ENCODE measurements around the gene WAPL. TPM values are rescaled to one million over a fixed set of nuclear protein-coding genes. Genes with fewer than 3 reads are reported as not detected.

The WAPL gene
- total RNA-seq, 1 experiment from 2014 or later, result 45.2 TPM

DNA sequence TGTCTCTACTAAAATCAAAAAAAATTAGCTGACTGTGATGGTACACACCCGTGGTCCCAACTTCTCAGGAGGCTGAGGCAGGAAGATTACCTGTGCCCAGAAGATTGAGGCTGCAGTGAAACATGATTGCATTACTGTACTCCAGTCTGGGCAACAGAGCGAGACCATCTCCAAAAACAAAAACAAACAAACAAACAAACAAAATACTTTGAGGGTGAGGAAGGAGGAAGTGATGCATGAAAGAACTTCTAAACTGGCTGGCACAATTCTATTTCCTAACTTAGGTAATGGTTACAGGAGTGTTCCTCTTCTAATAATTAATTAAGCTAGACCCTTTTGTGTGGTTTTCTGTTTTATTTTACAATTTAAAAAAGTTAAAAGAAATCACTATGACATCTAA lies 15.5 kb downstream of the WAPL start:
- POLR2A ChIA-PET, result interaction anchor here (0.6 to 1.8 kb wide), 3 partner anchors 16 to 114 kb away, joined by 3 to 5 read pairs (median 3); partner anchors contain the start of gene WAPL
- H3K36me3 Mint-ChIP-seq (ENCODE audit: insufficient read depth, unreplicated experiment), result peaks cover 31% of the 10 kb centered on the region
- CTCF ChIA-PET, result interaction anchor here (0.7 kb wide), 1 partner anchor 79 kb away, joined by 4 read pairs; no protein-coding TSS in a partner anchor
- intact Hi-C loops (cut with micrococcal nuclease), result no loop called here
- no peak overlapping the region for H3K4me3 Mint-ChIP-seq (ENCODE audit: unreplicated experiment)
- H3K27me3 Mint-ChIP-seq (ENCODE audit: insufficient read depth, unreplicated experiment), result no peaks in the 10 kb centered on the region
- DNase-seq (ENCODE audit: unreplicated experiment), result no peak
- TF ChIP-seq, protein P1, sequence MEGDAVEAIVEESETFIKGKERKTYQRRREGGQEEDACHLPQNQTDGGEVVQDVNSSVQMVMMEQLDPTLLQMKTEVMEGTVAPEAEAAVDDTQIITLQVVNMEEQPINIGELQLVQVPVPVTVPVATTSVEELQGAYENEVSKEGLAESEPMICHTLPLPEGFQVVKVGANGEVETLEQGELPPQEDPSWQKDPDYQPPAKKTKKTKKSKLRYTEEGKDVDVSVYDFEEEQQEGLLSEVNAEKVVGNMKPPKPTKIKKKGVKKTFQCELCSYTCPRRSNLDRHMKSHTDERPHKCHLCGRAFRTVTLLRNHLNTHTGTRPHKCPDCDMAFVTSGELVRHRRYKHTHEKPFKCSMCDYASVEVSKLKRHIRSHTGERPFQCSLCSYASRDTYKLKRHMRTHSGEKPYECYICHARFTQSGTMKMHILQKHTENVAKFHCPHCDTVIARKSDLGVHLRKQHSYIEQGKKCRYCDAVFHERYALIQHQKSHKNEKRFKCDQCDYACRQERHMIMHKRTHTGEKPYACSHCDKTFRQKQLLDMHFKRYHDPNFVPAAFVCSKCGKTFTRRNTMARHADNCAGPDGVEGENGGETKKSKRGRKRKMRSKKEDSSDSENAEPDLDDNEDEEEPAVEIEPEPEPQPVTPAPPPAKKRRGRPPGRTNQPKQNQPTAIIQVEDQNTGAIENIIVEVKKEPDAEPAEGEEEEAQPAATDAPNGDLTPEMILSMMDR (IDR thresholded peaks at IDR 0.05; ENCODE audit: unreplicated experiment), result no peak
- H3K4me1 Mint-ChIP-seq (ENCODE audit: insufficient read depth, unreplicated experiment), result peaks cover 3% of the 10 kb centered on the region
- no peak overlapping the region for H3K27ac Mint-ChIP-seq (ENCODE audit: low read depth, unreplicated experiment)
- no TSS peak for BruUV-seq (replicated peaks)
- H3K9me3 Mint-ChIP-seq (ENCODE audit: unreplicated experiment), result no peaks in the 10 kb centered on the region

DNA sequence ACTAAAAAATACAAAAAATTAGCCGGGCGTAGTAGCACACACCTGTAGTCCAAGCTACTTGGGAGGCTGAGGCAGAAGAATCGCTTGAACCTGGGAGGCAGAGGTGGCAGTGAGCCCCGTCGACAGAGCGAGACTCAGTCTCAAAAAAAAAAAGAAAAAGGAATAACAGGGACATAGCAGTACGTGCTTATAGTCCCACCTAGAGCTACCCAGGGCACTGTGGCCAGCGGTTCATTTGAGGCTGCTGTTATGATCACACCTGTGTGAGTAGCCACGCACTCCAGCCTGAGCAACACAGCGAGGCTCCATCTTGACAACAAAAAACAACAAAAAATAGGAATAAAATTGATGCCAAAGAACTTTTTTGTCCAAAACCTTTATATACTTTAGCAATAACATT lies 17.1 kb downstream of the WAPL start:
- no peak overlapping the region for H3K4me3 Mint-ChIP-seq (ENCODE audit: unreplicated experiment)
- no peaks in the 10 kb centered on the region for H3K9me3 Mint-ChIP-seq (ENCODE audit: unreplicated experiment)
- TF ChIP-seq, protein P1 (IDR thresholded peaks at IDR 0.05; ENCODE audit: unreplicated experiment), result no peak
- ChIA-PET CTCF (no interaction called here), POLR2A (interaction anchor here (1.8 kb wide), 1 partner anchor 18 kb away, joined by 5 read pairs; the partner anchor contains the start of gene WAPL)
- H3K27me3 Mint-ChIP-seq (ENCODE audit: insufficient read depth, unreplicated experiment), result no peaks in the 10 kb centered on the region
- H3K4me1 Mint-ChIP-seq (ENCODE audit: insufficient read depth, unreplicated experiment), result peaks cover 7% of the 10 kb centered on the region
- no peak for DNase-seq (ENCODE audit: unreplicated experiment)
- no TSS peak for BruUV-seq (replicated peaks)
- intact Hi-C loops (cut with micrococcal nuclease), result no loop called here
- no peak overlapping the region for H3K27ac Mint-ChIP-seq (ENCODE audit: low read depth, unreplicated experiment)
- H3K36me3 Mint-ChIP-seq (ENCODE audit: insufficient read depth, unreplicated experiment), result peaks cover 42% of the 10 kb centered on the region

DNA sequence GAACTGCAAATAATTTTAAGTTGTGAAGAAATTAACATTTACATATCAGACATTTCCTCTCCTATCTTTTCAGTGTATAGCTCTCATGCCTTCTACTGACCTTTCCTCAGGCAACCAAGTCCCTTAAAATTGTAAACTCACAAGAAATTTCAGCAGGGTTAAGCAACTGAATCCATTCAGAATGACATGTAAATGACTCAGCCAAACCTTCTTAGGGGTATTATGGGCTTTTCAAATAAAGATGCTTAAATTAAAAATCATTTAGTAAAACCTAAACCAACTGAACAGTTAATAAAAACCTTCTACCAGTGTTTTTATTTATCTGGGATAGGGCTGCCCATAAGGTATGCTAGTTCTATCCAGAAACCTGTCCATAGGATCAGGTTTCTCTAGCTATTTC lies 20.7 kb downstream of the WAPL start:
- Mint-ChIP-seq H3K9me3 (ENCODE audit: unreplicated experiment) (no peaks in the 10 kb centered on the region), H3K4me3 (ENCODE audit: unreplicated experiment) (no peak overlapping the region), H3K27ac (ENCODE audit: low read depth, unreplicated experiment) (peak overlapping the region; percentile 74), H3K4me1 (ENCODE audit: insufficient read depth, unreplicated experiment) (peaks cover 7% of the 10 kb centered on the region), H3K36me3 (ENCODE audit: insufficient read depth, unreplicated experiment) (peaks cover 66% of the 10 kb centered on the region), H3K27me3 (ENCODE audit: insufficient read depth, unreplicated experiment) (no peaks in the 10 kb centered on the region)
- ChIA-PET POLR2A (interaction anchor here (1.0 to 1.2 kb wide), 2 partner anchors 16 to 20 kb away, joined by 3 to 4 read pairs; partner anchors contain the start of gene WAPL), CTCF (interaction anchor here (0.6 kb wide), 1 partner anchor 306 kb away, joined by 3 read pairs; no protein-coding TSS in a partner anchor)
- no TSS peak for BruUV-seq (replicated peaks)
- intact Hi-C loops (cut with micrococcal nuclease), result no loop called here
- DNase-seq (ENCODE audit: unreplicated experiment), result no peak
- TF ChIP-seq, protein P1 (IDR thresholded peaks at IDR 0.05; ENCODE audit: unreplicated experiment), result no peak

DNA sequence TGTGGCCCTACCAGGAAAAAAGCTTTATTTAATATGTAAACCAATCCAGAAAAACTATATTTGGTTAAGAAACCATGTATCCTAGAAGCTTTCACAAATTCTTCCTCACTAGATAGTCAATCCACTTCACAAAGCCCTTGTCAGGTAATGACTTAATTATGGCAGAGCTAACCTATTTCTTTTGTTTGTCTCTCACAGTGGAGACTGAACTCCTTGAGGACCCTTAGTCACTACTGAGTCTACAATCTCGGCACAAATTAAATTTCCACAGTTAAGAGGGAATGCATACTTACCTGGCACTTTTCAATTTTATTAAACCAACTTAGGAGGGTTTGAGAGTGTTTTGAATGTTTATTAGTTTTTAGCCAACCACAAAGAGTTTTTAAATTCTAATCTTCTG lies 23.0 kb downstream of the WAPL start:
- intact Hi-C loops (cut with micrococcal nuclease), result no loop called here
- peaks cover 68% of the 10 kb centered on the region for H3K36me3 Mint-ChIP-seq (ENCODE audit: insufficient read depth, unreplicated experiment)
- no peak for DNase-seq (ENCODE audit: unreplicated experiment)

More for the DNA sequence above, 23.0 kb downstream of the WAPL start:
- Mint-ChIP-seq H3K27ac (ENCODE audit: low read depth, unreplicated experiment) (no peak overlapping the region), H3K27me3 (ENCODE audit: insufficient read depth, unreplicated experiment) (no peaks in the 10 kb centered on the region), H3K4me3 (ENCODE audit: unreplicated experiment) (no peak overlapping the region), H3K9me3 (ENCODE audit: unreplicated experiment) (no peaks in the 10 kb centered on the region), H3K4me1 (ENCODE audit: insufficient read depth, unreplicated experiment) (peaks cover 7% of the 10 kb centered on the region)
- POLR2A ChIA-PET, result interaction anchor here (0.7 kb wide), 1 partner anchor 41 kb away, joined by 3 read pairs; no protein-coding TSS in a partner anchor
- no TSS peak for BruUV-seq (replicated peaks)
- CTCF ChIA-PET, result no interaction called here
- TF ChIP-seq, protein P1 (IDR thresholded peaks at IDR 0.05; ENCODE audit: unreplicated experiment), result no peak
